Lower lobe of right lung (tissue), 2 donors: ENCODE measurements around the gene TRIM10. TPM values are rescaled to one million over a fixed set of nuclear protein-coding genes. Genes with fewer than 3 reads are reported as not detected.

Experiments
- ATAC-seq, 2 donors: fragments of 200-7000 bp; cut with Tn5 transposase; one replicate each; pipeline ENCODE4 v1.9.1; 2020 to 2022; ENCODE audit warnings: mild to moderate bottlenecking in 2 of 2, moderate library complexity in 2 of 2
- DNase-seq: peaks from one replicate; pipeline ENCODE4 v3.0.0-alpha.2; 2020
- H3K27ac ChIP-seq: fragments of 200-600 bp; one replicate; pipeline ENCODE4 v1.8.0; 2022
- H3K27me3 ChIP-seq: fragments of 200-600 bp; one replicate; pipeline ENCODE4 v1.8.0; 2022; ENCODE audit warnings: low read depth
- H3K36me3 ChIP-seq: fragments of 200-600 bp; one replicate; pipeline ENCODE4 v1.8.0; 2022; ENCODE audit warnings: mild to moderate bottlenecking
- H3K4me1 ChIP-seq: fragments of 200-600 bp; one replicate; pipeline ENCODE4 v1.8.0; 2022
- H3K4me3 ChIP-seq: fragments of 200-600 bp; one replicate; pipeline ENCODE4 v1.8.0; 2022; ENCODE audit warnings: mild to moderate bottlenecking
- H3K9me3 ChIP-seq: fragments of 200-600 bp; one replicate; pipeline ENCODE4 v1.8.0; 2022
- intact Hi-C: fragments of 100-400 bp; cut with DNase I; formaldehyde crosslinking; loops from one replicate; pipeline ENCODE4 v1.11.0; 2022
- total RNA-seq: library from RNA; stranded (reverse); fragmentation: NEBNext Ultra II Directional; extraction: Animal tissue kit (Norgen Biotek cat#: 25700); gene quantifications from one replicate; pipeline ENCODE4 v1.2.1, GENCODE V29; 2021
- TF ChIP-seq, protein P1 (sequence below): fragments of 200-600 bp; IDR thresholded peaks from one replicate; pipeline ENCODE4 v1.8.0; 2022; ENCODE audit warnings: antibody characterized with exemption, mild to moderate bottlenecking
- donor health status: DM: no; HTN: yes; CAD: no; lungs with severe emphysema.

Gene TRIM10
- total RNA-seq, 1 donor from 2014 or later, result not detected

DNA sequence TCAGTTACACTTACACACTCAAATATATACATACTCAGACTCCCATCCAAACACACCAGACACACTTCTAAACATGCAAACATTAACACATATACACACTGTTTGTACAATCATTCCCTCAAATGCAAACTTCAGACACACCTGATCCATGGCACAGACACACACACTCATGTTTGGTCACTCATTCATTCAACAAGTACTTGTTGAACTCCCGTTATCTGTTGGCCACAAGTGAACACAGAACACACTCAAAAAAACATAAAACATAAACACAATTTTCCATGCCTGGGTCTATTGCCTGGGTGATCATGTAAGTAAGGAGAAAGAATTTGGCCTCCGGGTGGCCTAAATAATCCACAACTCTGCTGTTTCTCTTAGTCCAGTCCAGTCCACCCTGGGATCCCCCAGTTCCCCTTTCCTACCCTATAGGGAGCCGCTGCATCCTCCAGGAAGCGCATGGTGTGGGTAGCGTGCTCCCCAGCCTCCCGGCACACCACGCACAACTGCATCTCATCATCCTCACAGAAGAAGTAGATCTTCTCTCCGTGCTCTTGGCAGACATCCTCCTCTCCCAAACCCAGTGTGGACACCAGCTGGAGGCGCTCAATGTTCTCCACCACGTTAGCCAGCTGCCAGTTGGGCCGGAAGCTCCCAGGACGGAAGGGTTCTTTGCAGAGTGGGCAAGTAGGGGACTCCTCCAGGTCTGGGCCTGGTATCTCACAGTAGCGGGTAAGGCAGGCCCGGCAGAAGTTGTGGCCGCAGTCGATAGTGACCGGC is 815 bp downstream of the TRIM10 start:
- no peaks in the 10 kb centered on the region for H3K27me3 ChIP-seq
- TF ChIP-seq, protein P1, sequence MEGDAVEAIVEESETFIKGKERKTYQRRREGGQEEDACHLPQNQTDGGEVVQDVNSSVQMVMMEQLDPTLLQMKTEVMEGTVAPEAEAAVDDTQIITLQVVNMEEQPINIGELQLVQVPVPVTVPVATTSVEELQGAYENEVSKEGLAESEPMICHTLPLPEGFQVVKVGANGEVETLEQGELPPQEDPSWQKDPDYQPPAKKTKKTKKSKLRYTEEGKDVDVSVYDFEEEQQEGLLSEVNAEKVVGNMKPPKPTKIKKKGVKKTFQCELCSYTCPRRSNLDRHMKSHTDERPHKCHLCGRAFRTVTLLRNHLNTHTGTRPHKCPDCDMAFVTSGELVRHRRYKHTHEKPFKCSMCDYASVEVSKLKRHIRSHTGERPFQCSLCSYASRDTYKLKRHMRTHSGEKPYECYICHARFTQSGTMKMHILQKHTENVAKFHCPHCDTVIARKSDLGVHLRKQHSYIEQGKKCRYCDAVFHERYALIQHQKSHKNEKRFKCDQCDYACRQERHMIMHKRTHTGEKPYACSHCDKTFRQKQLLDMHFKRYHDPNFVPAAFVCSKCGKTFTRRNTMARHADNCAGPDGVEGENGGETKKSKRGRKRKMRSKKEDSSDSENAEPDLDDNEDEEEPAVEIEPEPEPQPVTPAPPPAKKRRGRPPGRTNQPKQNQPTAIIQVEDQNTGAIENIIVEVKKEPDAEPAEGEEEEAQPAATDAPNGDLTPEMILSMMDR, result no peak
- no peak overlapping the region for H3K4me3 ChIP-seq
- no peaks in the 10 kb centered on the region for H3K9me3 ChIP-seq
- H3K27ac ChIP-seq, result no peak overlapping the region
- no peaks in the 10 kb centered on the region for H3K36me3 ChIP-seq
- H3K4me1 ChIP-seq, result peaks cover 27% of the 10 kb centered on the region
- ATAC-seq (no peak), DNase-seq (no peak)
- intact Hi-C loops, result no loop called here

DNA sequence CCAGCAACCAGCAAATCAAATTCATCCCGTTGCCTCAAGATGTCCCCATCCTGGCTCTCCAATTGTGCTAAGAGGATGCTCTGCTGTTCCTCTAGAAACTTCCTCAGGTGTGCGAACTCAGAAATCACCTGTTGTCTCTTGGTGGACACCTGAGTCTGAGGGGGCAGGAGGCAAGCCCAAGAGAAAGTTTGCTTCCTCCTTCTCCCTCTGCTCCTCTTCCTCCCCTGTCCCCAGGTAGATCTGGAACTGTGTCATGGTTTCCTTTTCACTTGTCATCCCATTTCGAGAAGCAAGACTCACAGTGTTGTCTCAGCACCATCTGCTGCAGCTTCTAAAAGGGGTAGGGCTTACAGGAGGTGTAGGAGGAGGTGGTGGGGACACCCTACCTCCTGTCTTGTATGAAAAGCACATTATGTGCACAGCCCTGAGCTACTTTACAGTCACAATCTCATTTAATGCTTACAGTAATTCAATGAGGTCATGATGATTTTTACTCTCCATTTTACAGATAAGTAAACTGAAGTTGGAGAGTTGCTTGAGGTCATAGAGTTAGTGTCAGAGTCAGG is 2.5 kb downstream of the TRIM10 start:
- H3K9me3 ChIP-seq, result no peaks in the 10 kb centered on the region
- DNase-seq, result no peak
- no peak overlapping the region for H3K4me3 ChIP-seq
- no peak overlapping the region for H3K27ac ChIP-seq
- H3K36me3 ChIP-seq, result no peaks in the 10 kb centered on the region
- peaks cover 27% of the 10 kb centered on the region for H3K4me1 ChIP-seq
- intact Hi-C loops, result no loop called here
- TF ChIP-seq, protein P1, result no peak
- H3K27me3 ChIP-seq, result no peaks in the 10 kb centered on the region
- no peak for ATAC-seq

DNA sequence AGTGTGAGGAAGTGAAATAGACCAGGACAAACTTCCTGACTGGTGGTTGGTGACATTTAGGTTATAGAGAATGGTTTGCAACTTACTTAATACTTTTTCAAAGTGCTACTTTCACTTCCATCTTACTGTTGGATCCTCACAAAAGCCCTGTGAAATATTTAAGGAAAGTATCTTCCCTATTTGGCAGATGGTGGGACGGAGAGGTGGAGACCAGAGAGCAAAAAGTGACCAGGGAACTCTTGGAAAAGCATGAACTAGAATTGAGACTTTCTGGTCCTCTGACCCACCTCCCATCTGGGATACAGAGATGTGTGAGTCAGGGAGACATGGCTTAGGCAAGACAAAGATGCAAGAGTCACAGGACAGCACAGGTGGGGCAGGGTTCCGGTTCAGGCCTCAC is 3.0 kb downstream of the TRIM10 start:
- intact Hi-C loops, result no loop called here
- no peaks in the 10 kb centered on the region for H3K9me3 ChIP-seq
- no peaks in the 10 kb centered on the region for H3K27me3 ChIP-seq
- TF ChIP-seq, protein P1, result no peak
- H3K4me3 ChIP-seq, result no peak overlapping the region
- no peaks in the 10 kb centered on the region for H3K36me3 ChIP-seq
- H3K27ac ChIP-seq, result no peak overlapping the region
- ATAC-seq, result no peak
- H3K4me1 ChIP-seq, result peaks cover 27% of the 10 kb centered on the region
- DNase-seq, result no peak

DNA sequence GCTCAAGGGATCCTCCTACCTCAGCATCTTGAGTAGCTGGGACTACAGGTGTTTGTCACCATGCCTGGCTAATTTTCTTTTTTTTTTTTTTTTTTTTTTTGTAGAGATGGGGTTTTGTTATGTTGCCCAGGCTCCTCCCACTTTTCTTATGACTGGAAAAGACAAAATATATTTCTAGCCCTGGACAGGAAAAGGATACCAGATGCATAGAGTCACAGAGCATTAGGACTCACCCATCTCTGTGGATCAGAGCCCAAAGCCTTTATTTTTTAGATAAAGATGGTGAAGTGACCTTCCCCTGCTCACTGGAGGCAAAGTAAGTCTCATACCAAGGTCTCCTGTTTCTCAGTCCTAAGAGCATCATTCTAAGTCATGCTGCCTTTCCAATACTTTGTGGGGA is 3.4 kb downstream of the TRIM10 start:
- TF ChIP-seq, protein P1, result no peak
- peaks cover 27% of the 10 kb centered on the region for H3K4me1 ChIP-seq
- no peak for ATAC-seq
- no peak overlapping the region for H3K4me3 ChIP-seq
- no peaks in the 10 kb centered on the region for H3K9me3 ChIP-seq
- no peaks in the 10 kb centered on the region for H3K27me3 ChIP-seq
- H3K27ac ChIP-seq, result no peak overlapping the region
- no peaks in the 10 kb centered on the region for H3K36me3 ChIP-seq
- no peak for DNase-seq
- intact Hi-C loops, result no loop called here

DNA sequence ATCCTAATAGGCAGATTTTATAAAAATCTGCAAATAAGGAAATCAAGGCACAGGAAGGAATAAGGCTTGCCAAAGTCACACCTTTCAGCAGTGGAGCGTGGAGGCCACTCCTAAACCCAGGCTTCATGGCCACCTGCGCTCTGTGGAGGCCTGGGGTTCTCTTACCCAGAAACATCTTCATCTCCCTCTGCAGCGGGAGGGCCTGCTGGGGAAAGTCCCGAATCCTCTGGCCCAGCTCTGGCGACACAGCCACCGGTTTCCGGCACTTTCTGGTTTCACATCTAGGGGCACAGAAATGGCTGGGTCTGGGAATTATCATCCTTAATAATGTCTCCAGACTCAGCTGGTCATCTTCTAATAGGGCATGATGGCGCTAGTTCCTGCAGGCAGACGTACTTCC is 4.2 kb downstream of the TRIM10 start:
- TF ChIP-seq, protein P1, result no peak
- Histone ChIP-seq H3K36me3 (no peaks in the 10 kb centered on the region), H3K27ac (no peak overlapping the region), H3K9me3 (no peaks in the 10 kb centered on the region), H3K4me3 (no peak overlapping the region), H3K4me1 (peaks cover 27% of the 10 kb centered on the region), H3K27me3 (no peaks in the 10 kb centered on the region)
- DNase-seq, result no peak
- ATAC-seq, result no peak
- intact Hi-C loops, result no loop called here
